ENCODE results near the gene CCDC201. TPM values are rescaled to one million over a fixed set of nuclear protein-coding genes. Genes with fewer than 3 reads are reported as not detected.

Gene CCDC201
- total and polyA plus RNA-seq, 2 donors (not counting 3 experiments of a cell fraction or from before 2014, with no cell fraction given): not detected

GRCh38 chr7:45911311-45911710 is 38.4 kb upstream of the CCDC201 start:
- Histone ChIP-seq H3K79me2 (ENCODE audit: control insufficient read depth, insufficient read depth, low read length) (no peaks in the 10 kb centered on the region), H3K27me3 (ENCODE audit: control insufficient read depth in 2 of 2, insufficient read depth in 2 of 2, low read length in 2 of 2) (peaks cover 3 to 4% of the 10 kb centered on the region in 2 experiments), H3K9ac (replicated peaks; ENCODE audit: extremely low read depth, insufficient read depth, low read length) (no peak overlapping the region), H3K27ac (ENCODE audit: insufficient read depth, low read depth, low read length) (no peak overlapping the region), H4K20me1 (replicated peaks; ENCODE audit: control insufficient read depth, extremely low read depth, insufficient read depth, low read length) (no peaks in the 10 kb centered on the region), H2AFZ (ENCODE audit: low read depth, low read length) (no peak overlapping the region), H3K9me3 (replicated peaks; ENCODE audit: control insufficient read depth, insufficient read depth, low read length) (no peaks in the 10 kb centered on the region), H3K9me1 (replicated peaks; ENCODE audit: control insufficient read depth, extremely low read depth, insufficient read depth, low read length) (no peaks in the 10 kb centered on the region), H3K4me2 (ENCODE audit: insufficient read depth, low read length) (no peak overlapping the region), H3K4me3 (replicated peaks in 1 of 3; ENCODE audit: insufficient read depth in 1 of 3, low read depth in 1 of 3, low read length in 3 of 3) (no peak overlapping the region), H3K36me3 (ENCODE audit: control insufficient read depth in 2 of 2, extremely low read depth in 1 of 2, insufficient read depth in 2 of 2, low read length in 2 of 2) (no peaks in the 10 kb centered on the region), H3K4me1 (ENCODE audit: control insufficient read depth, extremely low read depth, insufficient read depth, low read length) (no peaks in the 10 kb centered on the region)
- FAIRE-seq (no peak), DNase-seq (ENCODE audit: low read depth, low spot score) (no peak)
- no TSS peak for BruUV-seq (replicated peaks)
- intact Hi-C loops (cut with micrococcal nuclease) (no loop called here), dilution Hi-C loops (cut with MboI; ENCODE audit: extremely low pct_ligation_motif_present, low sequenced_read_pairs) (no loop called here)
- ChIA-PET POLR2A (no interaction called here), CTCF (no interaction called here)
- TF ChIP-seq POLR2AphosphoS5 (IDR thresholded peaks at IDR 0.05; ENCODE audit: insufficient read depth, low read depth, low read length) (no peak), MAX (IDR thresholded peaks at IDR 0.05; ENCODE audit: insufficient read depth, insufficient read length) (no peak), EZH2 (IDR thresholded peaks at IDR 0.05; ENCODE audit: borderline replicate concordance, low read depth, low read length, severe bottlenecking) (no peak), FOS (IDR thresholded peaks at IDR 0.05; ENCODE audit: borderline replicate concordance, insufficient read depth, low read length) (no peak), CTCF (IDR thresholded peaks at IDR 0.05; ENCODE audit: extremely low read depth in 1 of 2, insufficient read depth in 1 of 2, low read depth in 1 of 2, low read length in 2 of 2) (no peak), POLR2A (IDR thresholded peaks at IDR 0.05; ENCODE audit: low read depth, low read length) (no peak), JUN (IDR thresholded peaks at IDR 0.05; ENCODE audit: borderline replicate concordance, insufficient read depth, insufficient read length, low read depth) (no peak), GATA2 (IDR thresholded peaks at IDR 0.05; ENCODE audit: insufficient read depth, insufficient read length, low read depth, low read length) (no peak), MYC (IDR thresholded peaks at IDR 0.05; ENCODE audit: low read depth, low read length) (no peak)

Measured in endothelial cell of umbilical vein (primary cell).